GM19372 (cell line): ENCODE results near the gene ATP8A1.
"Not testable (repeated sequence)": the region's sequence is repeated elsewhere in the genome, so short reads cannot be mapped to it uniquely, and the experiment has no call there.

Experiments
- ATAC-seq: cut with Tn5 transposase; IDR thresholded peaks from one replicate; pipeline ENCODE4 v1.9.1; 2021; ENCODE audit warnings: mild to moderate bottlenecking, low read depth, moderate library complexity; ENCODE audit not compliant: unreplicated experiment

Gene ATP8A1

GRCh38 chr4:42519803-42520417 lies 137.0 kb downstream of the ATP8A1 start:
- peak; percentile 64 for ATAC-seq

- no peak for ATAC-seq
These were observed 141.6 kb downstream of the ATP8A1 start for GRCh38 chr4:42515156-42515884.

DNA sequence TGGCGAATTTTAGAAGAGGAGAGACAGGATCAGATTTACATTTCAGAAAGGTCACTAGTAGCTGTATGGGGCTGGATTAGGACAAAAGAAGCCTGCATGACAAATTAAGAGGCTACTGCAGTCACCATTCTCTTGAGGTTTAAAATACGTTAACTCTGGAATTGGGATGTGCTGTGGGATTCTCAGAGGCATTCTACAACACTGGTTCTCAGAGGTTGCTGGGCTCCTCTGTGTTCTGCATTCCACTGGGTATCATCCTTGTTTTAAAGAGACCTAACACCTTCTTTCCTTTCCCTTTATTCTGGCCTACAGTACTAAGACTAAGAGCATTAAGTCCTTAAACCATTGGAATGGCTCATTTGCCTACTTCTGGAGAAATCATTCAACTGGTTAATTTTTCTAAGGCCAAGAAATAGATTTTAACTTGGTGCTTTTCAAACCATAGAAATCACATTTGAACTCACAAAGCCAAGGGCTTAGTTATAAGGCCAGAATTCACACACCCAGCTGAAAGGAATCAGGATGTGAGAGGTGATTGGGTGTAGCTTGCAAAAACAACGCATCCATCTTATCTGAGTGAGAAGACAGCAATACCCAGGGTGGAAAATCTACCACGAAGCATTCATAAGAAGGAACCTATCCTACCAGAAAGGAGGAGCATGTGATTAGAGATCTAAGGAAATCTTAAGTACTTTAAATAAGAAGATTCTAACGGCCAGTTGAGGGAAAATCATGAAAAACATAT lies 143.0 kb downstream of the ATP8A1 start:
- ATAC-seq, result no peak

DNA sequence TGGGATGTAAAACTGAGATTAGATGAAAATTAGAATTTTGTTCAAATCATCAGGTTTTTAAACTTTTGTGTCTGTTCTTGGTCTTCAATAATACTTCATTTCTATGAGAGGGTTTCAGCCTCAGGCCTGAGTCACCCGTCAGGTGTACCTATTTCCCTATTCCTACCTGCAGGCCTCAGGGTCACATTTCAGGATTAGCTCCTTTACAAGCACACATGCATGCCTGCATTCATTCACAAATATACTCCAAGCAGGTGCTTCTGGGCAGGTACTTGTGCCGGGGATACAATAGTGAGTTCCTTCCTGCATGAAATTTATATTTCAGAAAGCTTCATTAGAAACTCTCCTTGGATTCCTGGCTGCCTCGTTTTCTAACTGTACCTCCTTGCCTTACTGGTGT lies 144.7 kb downstream of the ATP8A1 start:
- ATAC-seq, result no peak

GRCh38 chr4:42510225-42510624 lies 146.7 kb downstream of the ATP8A1 start:
- ATAC-seq, result no peak

DNA sequence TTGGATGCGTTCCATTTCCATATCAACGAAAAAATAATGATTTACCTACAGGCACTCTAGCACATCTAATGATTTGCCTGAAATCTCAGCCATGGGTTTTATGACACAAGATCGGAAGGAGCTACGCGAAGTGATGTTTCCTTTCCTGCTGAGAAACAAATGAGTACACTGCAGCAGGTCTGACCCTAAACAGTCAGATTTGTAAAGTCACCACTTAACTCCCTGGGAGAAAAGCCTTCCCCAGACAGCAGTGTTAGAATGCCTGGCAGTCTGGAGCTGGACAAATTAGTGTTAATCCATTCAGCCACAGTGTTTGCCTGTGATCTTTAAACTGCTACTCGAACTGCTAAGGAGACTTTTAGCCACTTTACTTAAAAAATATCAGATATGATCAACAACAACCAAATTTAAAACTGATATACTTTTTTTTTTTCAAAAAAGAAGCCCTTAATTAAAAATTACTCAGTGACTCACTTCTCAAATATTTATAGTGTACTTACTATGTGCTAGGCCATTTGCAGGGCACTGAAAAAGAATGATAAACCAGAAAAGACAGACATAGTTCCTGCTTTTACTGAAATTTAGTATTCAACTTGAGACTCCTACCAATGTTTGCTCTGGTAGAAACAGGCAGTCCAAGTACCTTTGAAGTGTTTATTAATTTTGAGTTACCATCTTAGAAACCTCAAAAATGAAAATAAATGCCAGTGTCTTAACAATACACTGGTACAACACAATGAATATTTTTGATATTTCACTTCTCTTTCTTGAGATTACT lies 155.1 kb downstream of the ATP8A1 start:
- no peak for ATAC-seq

- no peak for ATAC-seq
These were observed 158.9 kb downstream of the ATP8A1 start for GRCh38 chr4:42498040-42498439.

- no peak for ATAC-seq
These were observed 159.6 kb downstream of the ATP8A1 start for GRCh38 chr4:42497142-42497910.

DNA sequence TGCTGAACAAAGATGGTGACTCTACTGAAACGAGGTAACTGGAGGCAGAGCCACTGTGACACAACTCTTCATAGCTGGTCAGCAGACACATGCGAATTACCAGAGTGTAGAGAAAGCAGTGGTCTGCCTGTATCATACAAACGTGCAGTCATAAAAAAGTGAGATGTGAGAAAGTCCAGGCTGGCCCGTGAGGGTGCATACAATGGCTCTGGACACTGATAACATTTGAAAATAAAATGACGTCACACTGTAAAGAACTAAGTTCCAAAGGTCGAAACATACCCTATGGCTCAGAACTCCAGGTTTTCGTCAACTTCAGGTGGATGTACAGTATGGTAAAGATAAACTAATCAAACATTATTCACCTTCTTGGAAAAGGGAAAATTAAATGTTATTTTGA lies 163.9 kb downstream of the ATP8A1 start:
- no peak for ATAC-seq

- ATAC-seq, result no peak
These were observed 166.9 kb downstream of the ATP8A1 start for GRCh38 chr4:42490015-42490414.

- peak; percentile 77 for ATAC-seq
These were observed 167.8 kb downstream of the ATP8A1 start for GRCh38 chr4:42489095-42489494.

GRCh38 chr4:42488554-42488953 lies 168.4 kb downstream of the ATP8A1 start:
- ATAC-seq, result peak; percentile 3

DNA sequence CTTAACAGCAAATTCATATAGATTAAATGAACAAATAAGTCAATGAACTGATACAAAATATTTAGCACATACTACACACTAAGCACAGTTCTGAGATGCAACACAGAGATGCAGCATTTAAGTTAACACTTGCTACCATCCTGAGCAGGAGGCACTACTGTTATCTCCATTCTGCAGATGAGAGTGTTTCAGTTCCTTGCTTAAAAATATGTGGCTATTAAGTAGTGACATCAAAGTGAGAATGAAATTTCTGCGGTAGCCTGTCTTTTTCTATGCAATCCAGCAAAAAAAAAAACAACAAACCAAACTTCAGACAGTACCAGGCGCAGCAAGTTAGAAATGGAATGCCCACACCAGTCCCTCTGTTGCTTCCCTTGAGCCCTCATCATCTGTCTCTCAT lies 168.8 kb downstream of the ATP8A1 start:
- ATAC-seq, result peak; percentile 73

- no peak for ATAC-seq
These were observed 169.7 kb downstream of the ATP8A1 start for GRCh38 chr4:42487230-42487629.

DNA sequence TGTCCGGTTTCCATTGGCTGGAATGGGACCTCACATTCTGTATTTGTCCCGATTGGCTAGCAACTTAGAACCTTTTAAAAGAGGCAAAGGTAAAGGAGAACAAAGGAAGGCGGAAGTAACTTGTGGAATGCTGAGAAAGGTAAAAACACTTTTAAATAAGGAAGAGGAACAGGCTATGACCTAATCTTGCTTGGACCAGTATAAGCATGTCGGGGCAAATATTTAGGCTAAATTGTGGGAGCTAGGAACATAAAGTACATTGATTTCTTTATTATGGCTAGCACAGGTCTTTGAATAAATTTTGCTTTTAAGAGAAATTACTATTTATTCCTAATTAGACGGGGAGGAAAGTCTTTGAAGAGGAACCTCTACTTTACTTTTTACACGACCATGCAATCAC lies 170.7 kb downstream of the ATP8A1 start:
- ATAC-seq, result not testable (repeated sequence)

GRCh38 chr4:42484630-42485029 lies 172.3 kb downstream of the ATP8A1 start:
- ATAC-seq, result no peak

GRCh38 chr4:42483426-42484379 lies 173.2 kb downstream of the ATP8A1 start:
- no peak for ATAC-seq

- no peak for ATAC-seq
These were observed 174.2 kb downstream of the ATP8A1 start for GRCh38 chr4:42482516-42483327.
